Epithelial cell of esophagus (primary cell): ENCODE measurements around the gene PHLDB2.

Source experiments
- DNase-seq: peaks from one replicate; pipeline ENCODE4 v3.0.0; 2010; ENCODE audit warnings: low read depth
- H3K4me3 ChIP-seq: 2 replicates; pipeline ENCODE4 v1.5.1; 2011; ENCODE audit warnings: mild to moderate bottlenecking, low read length, control low read depth
- CTCF ChIP-seq: IDR thresholded peaks from 2 replicates; pipeline ENCODE4 v1.5.1; 2011; ENCODE audit warnings: low read depth, mild to moderate bottlenecking, low read length, control low read depth, inconsistent platforms; ENCODE audit not compliant: insufficient read depth; ENCODE audit errors: missing control alignments

Gene PHLDB2

GRCh38 chr3:111939873-111940272 lies 80.8 kb downstream of the PHLDB2 start:
- no peak overlapping the region for H3K4me3 ChIP-seq
- no peak for DNase-seq

GRCh38 chr3:111943533-111943932 lies 84.5 kb downstream of the PHLDB2 start:
- no peak for TF ChIP-seq CTCF
- no peak overlapping the region for H3K4me3 ChIP-seq
- peak; percentile 29 for DNase-seq

More at GRCh38 chr3:111939873-111940272, 80.8 kb downstream of the PHLDB2 start:
- no peak for TF ChIP-seq CTCF

- H3K4me3 ChIP-seq: no peak overlapping the region
- DNase-seq: peak; percentile 41
- no peak for TF ChIP-seq CTCF
Observed at GRCh38 chr3:111944372-111944771, 85.3 kb downstream of the PHLDB2 start.

GRCh38 chr3:111947231-111947630 lies 88.2 kb downstream of the PHLDB2 start:
- TF ChIP-seq CTCF: no peak
- no peak overlapping the region for H3K4me3 ChIP-seq
- DNase-seq: no peak

GRCh38 chr3:111948786-111949185 lies 89.7 kb downstream of the PHLDB2 start:
- no peak for DNase-seq
- TF ChIP-seq CTCF: no peak
- no peak overlapping the region for H3K4me3 ChIP-seq

- no peak for TF ChIP-seq CTCF
- no peak overlapping the region for H3K4me3 ChIP-seq
Observed at GRCh38 chr3:111949712-111950111, 90.6 kb downstream of the PHLDB2 start.

GRCh38 chr3:111951032-111951431 lies 92.0 kb downstream of the PHLDB2 start:
- no peak overlapping the region for H3K4me3 ChIP-seq
- no peak for TF ChIP-seq CTCF
- DNase-seq: no peak

More at GRCh38 chr3:111949712-111950111, 90.6 kb downstream of the PHLDB2 start:
- no peak for DNase-seq
